Glutamatergic neuron (in vitro differentiated cells): ENCODE measurements around the gene C3orf85. TPM values are rescaled to one million over a fixed set of nuclear protein-coding genes. Genes with fewer than 3 reads are reported as not detected.

Experiments
- DNase-seq: peaks from one replicate; pipeline ENCODE4 v3.0.0; 2022
- H3K27ac Mint-ChIP-seq: one replicate; pipeline ENCODE4 v1.8.0; 2020; ENCODE audit warnings: mild to moderate bottlenecking, mixed read lengths, inconsistent platforms; ENCODE audit not compliant: unreplicated experiment
- H3K27me3 Mint-ChIP-seq: one replicate; pipeline ENCODE4 v1.8.0; 2020; ENCODE audit warnings: mild to moderate bottlenecking, moderate library complexity, mixed read lengths, inconsistent platforms; ENCODE audit not compliant: unreplicated experiment
- H3K36me3 Mint-ChIP-seq: one replicate; pipeline ENCODE4 v1.8.0; 2020; ENCODE audit warnings: mild to moderate bottlenecking, mixed read lengths, inconsistent platforms; ENCODE audit not compliant: unreplicated experiment
- H3K4me1 Mint-ChIP-seq: one replicate; pipeline ENCODE4 v1.8.0; 2020; ENCODE audit warnings: mild to moderate bottlenecking, low read depth, mixed read lengths, inconsistent platforms; ENCODE audit not compliant: unreplicated experiment
- H3K4me3 Mint-ChIP-seq: one replicate; pipeline ENCODE4 v1.8.0; 2020; ENCODE audit warnings: mild to moderate bottlenecking, mixed read lengths, inconsistent platforms; ENCODE audit not compliant: unreplicated experiment
- H3K9me3 Mint-ChIP-seq: one replicate; pipeline ENCODE4 v1.8.0; 2020; ENCODE audit warnings: mild to moderate bottlenecking, moderate library complexity, mixed read lengths, inconsistent platforms; ENCODE audit not compliant: unreplicated experiment
- CTCF ChIP-seq: fragments of 200-600 bp; sonication (generic); IDR thresholded peaks from one replicate; pipeline ENCODE4 v1.5.0; 2021; ENCODE audit not compliant: partially characterized antibody, unreplicated experiment
- total RNA-seq: library from RNA; stranded (reverse); fragmentation: NEBNext Ultra II Directional; extraction: Animal tissue kit (Norgen Biotek cat#: 25700); gene quantifications from one replicate; pipeline ENCODE4 v1.2.1, GENCODE V29; 2021; ENCODE audit not compliant: unreplicated experiment

C3orf85 gene
- total RNA-seq, 1 donor from 2014 or later: not detected

GRCh38 chr3:109155828-109156227 is 19.3 kb downstream of the C3orf85 start:
- Mint-ChIP-seq H3K4me3 (no peak overlapping the region), H3K9me3 (no peaks in the 10 kb centered on the region), H3K27ac (no peak overlapping the region), H3K4me1 (no peaks in the 10 kb centered on the region), H3K27me3 (no peaks in the 10 kb centered on the region), H3K36me3 (no peaks in the 10 kb centered on the region)
- DNase-seq: no peak
- no peak for TF ChIP-seq CTCF

GRCh38 chr3:109161487-109162123 is 25.1 kb downstream of the C3orf85 start:
- no peaks in the 10 kb centered on the region for H3K27me3 Mint-ChIP-seq
- no peaks in the 10 kb centered on the region for H3K36me3 Mint-ChIP-seq
- no peak overlapping the region for H3K4me3 Mint-ChIP-seq
- no peaks in the 10 kb centered on the region for H3K9me3 Mint-ChIP-seq
- DNase-seq: no peak
- TF ChIP-seq CTCF: no peak
- H3K4me1 Mint-ChIP-seq: no peaks in the 10 kb centered on the region
- H3K27ac Mint-ChIP-seq: no peak overlapping the region

- Mint-ChIP-seq H3K4me1 (no peaks in the 10 kb centered on the region), H3K27ac (no peak overlapping the region), H3K27me3 (no peaks in the 10 kb centered on the region), H3K9me3 (no peaks in the 10 kb centered on the region), H3K4me3 (no peak overlapping the region), H3K36me3 (no peaks in the 10 kb centered on the region)
- DNase-seq: no peak
- no peak for TF ChIP-seq CTCF
These were observed 29.4 kb downstream of the C3orf85 start for GRCh38 chr3:109165905-109166304.

- Mint-ChIP-seq H3K9me3 (no peaks in the 10 kb centered on the region), H3K36me3 (no peaks in the 10 kb centered on the region), H3K27me3 (no peaks in the 10 kb centered on the region), H3K27ac (no peak overlapping the region), H3K4me3 (no peak overlapping the region), H3K4me1 (no peaks in the 10 kb centered on the region)
- no peak for DNase-seq
- TF ChIP-seq CTCF: no peak
These were observed 35.0 kb downstream of the C3orf85 start for GRCh38 chr3:109171479-109171878.

GRCh38 chr3:109175411-109175810 is 38.9 kb downstream of the C3orf85 start:
- Mint-ChIP-seq H3K4me1 (peaks cover 5% of the 10 kb centered on the region), H3K9me3 (peaks cover 1% of the 10 kb centered on the region), H3K36me3 (no peaks in the 10 kb centered on the region), H3K4me3 (no peak overlapping the region), H3K27ac (no peak overlapping the region), H3K27me3 (no peaks in the 10 kb centered on the region)
- no peak for DNase-seq
- TF ChIP-seq CTCF: no peak
